GM23338 (cell line): ENCODE data around the gene OR6C68. TPM values are rescaled to one million over a fixed set of nuclear protein-coding genes. Genes with fewer than 3 reads are reported as not detected.

Source experiments
- ATAC-seq: fragments of 200-7000 bp; cut with Tn5 transposase; 3 replicates; pipeline ENCODE4 v1.9.1; 2020
- DNase-seq: peaks from one replicate; pipeline ENCODE4 v3.0.0-alpha.2; 2015; ENCODE audit warnings: low spot score
- H2AFZ ChIP-seq: fragments of 200-600 bp; sonication (generic); 2 replicates; pipeline ENCODE4 v1.8.0; 2016; ENCODE audit warnings: antibody characterized with exemption, mild to moderate bottlenecking, moderate library complexity
- H3F3A ChIP-seq: fragments of 200-600 bp; sonication (generic); replicated peaks from 2 replicates; pipeline ENCODE4 v1.8.0; 2017; ENCODE audit warnings: antibody characterized with exemption, mixed run types, low read depth
- H3K27ac ChIP-seq: fragments of 200-600 bp; sonication (generic); 2 replicates; pipeline ENCODE4 v1.6.1; 2016; ENCODE audit warnings: low read depth
- H3K27me3 ChIP-seq: fragments of 200-600 bp; sonication (generic); 2 replicates; pipeline ENCODE4 v1.8.0; 2016; ENCODE audit warnings: mild to moderate bottlenecking, mixed run types, moderate library complexity; ENCODE audit not compliant: insufficient read depth
- H3K36me3 ChIP-seq: fragments of 200-600 bp; sonication (generic); 2 replicates; pipeline ENCODE4 v1.8.0; 2016; ENCODE audit warnings: mild to moderate bottlenecking; ENCODE audit not compliant: insufficient read depth
- H3K4me1 ChIP-seq: fragments of 200-600 bp; sonication (generic); 2 replicates; pipeline ENCODE4 v1.8.0; 2016; ENCODE audit warnings: mild to moderate bottlenecking, moderate library complexity; ENCODE audit not compliant: insufficient read depth
- H3K4me2 ChIP-seq: fragments of 200-600 bp; sonication (generic); 2 replicates; pipeline ENCODE4 v1.7.1; 2017; ENCODE audit warnings: mixed run types
- H3K4me3 ChIP-seq: fragments of 200-600 bp; sonication (generic); 2 replicates; pipeline ENCODE4 v1.6.1; 2016; ENCODE audit warnings: mixed run types
- H3K79me2 ChIP-seq: fragments of 200-600 bp; sonication (generic); replicated peaks from 2 replicates; pipeline ENCODE4 v1.8.0; 2017; ENCODE audit warnings: mild to moderate bottlenecking; ENCODE audit not compliant: insufficient read depth
- H3K9me2 ChIP-seq: fragments of 200-600 bp; sonication (generic); 2 replicates; pipeline ENCODE4 v1.8.0; 2017; ENCODE audit not compliant: insufficient read depth
- H4K20me1 ChIP-seq: fragments of 200-600 bp; sonication (generic); replicated peaks from 2 replicates; pipeline ENCODE4 v1.8.0; 2017; ENCODE audit warnings: mild to moderate bottlenecking; ENCODE audit not compliant: insufficient read depth
- H3K27ac Mint-ChIP-seq: 2 replicates; pipeline ENCODE4 v1.8.0; 2020; ENCODE audit warnings: inconsistent platforms, mild to moderate bottlenecking, moderate library complexity, mixed read lengths
- H3K27me3 Mint-ChIP-seq: 3 replicates; pipeline ENCODE4 v1.8.0; 2022; ENCODE audit warnings: low read depth, mild to moderate bottlenecking, moderate library complexity, mixed read lengths, inconsistent platforms; ENCODE audit not compliant: insufficient read depth, poor library complexity
- H3K36me3 Mint-ChIP-seq: 3 replicates; pipeline ENCODE4 v1.8.0; 2021; ENCODE audit warnings: low read depth, mild to moderate bottlenecking, inconsistent platforms, moderate library complexity, mixed read lengths
- H3K4me1 Mint-ChIP-seq: 3 replicates; pipeline ENCODE4 v1.8.0; 2020; ENCODE audit warnings: mild to moderate bottlenecking, inconsistent platforms, mixed read lengths
- H3K4me3 Mint-ChIP-seq: 3 replicates; pipeline ENCODE4 v1.8.0; 2021; ENCODE audit warnings: moderate library complexity, mild to moderate bottlenecking, inconsistent platforms, mixed read lengths
- H3K9me3 Mint-ChIP-seq: 3 replicates; pipeline ENCODE4 v1.8.0; 2020; ENCODE audit warnings: moderate library complexity, mild to moderate bottlenecking, inconsistent platforms, mixed read lengths
- CREB1 ChIP-seq: fragments of 250-450 bp; sonication (Bioruptor Pico); IDR thresholded peaks from 2 replicates; pipeline ENCODE4 v1.5.0; 2020; ENCODE audit warnings: low read depth, mild to moderate bottlenecking, moderate library complexity
- CTCF ChIP-seq, 2 experiments: fragments of 200-600 bp in 1 of 2; sonication (generic) in 1 of 2; conservative IDR thresholded peaks; 2 replicates each; pipeline versions ENCODE4 v1.5.1 to v1.6.1; 2016 to 2017; ENCODE audit warnings: antibody characterized with exemption in 2 of 2, low read depth in 2 of 2, mild to moderate bottlenecking in 2 of 2, moderate library complexity in 1 of 2
- EZH2 ChIP-seq: fragments of 200-600 bp; sonication (generic); IDR thresholded peaks from one replicate; pipeline ENCODE4 v1.8.0; 2017; ENCODE audit warnings: antibody characterized with exemption, mild to moderate bottlenecking, low read depth; ENCODE audit not compliant: unreplicated experiment
- EZH2phosphoT487 ChIP-seq: fragments of 200-600 bp; sonication (generic); IDR thresholded peaks from one replicate; pipeline ENCODE4 v1.8.1; 2018; ENCODE audit warnings: antibody characterized with exemption; ENCODE audit not compliant: unreplicated experiment
- JUNB ChIP-seq: IDR thresholded peaks from one replicate; pipeline ENCODE4 v1.6.1; 2016; ENCODE audit warnings: antibody characterized with exemption; ENCODE audit not compliant: unreplicated experiment
- NANOG ChIP-seq: IDR thresholded peaks from 2 replicates; pipeline ENCODE4 v1.6.1; 2016; ENCODE audit warnings: antibody characterized with exemption, borderline replicate concordance
- POLR2AphosphoS5 ChIP-seq: IDR thresholded peaks from 2 replicates; pipeline ENCODE4 v1.6.1; 2016; ENCODE audit warnings: antibody characterized with exemption, low read depth
- REST ChIP-seq: IDR thresholded peaks from one replicate; pipeline ENCODE4 v1.6.1; 2018; ENCODE audit warnings: antibody characterized with exemption; ENCODE audit not compliant: unreplicated experiment
- STAT1 ChIP-seq: IDR thresholded peaks from one replicate; pipeline ENCODE4 v1.6.1; 2016; ENCODE audit warnings: antibody characterized with exemption; ENCODE audit not compliant: unreplicated experiment
- ZNF114 ChIP-seq: fragments of 250-450 bp; sonication (Bioruptor Pico); IDR thresholded peaks from 2 replicates; pipeline ENCODE4 v1.5.0; 2020; ENCODE audit warnings: mild to moderate bottlenecking, moderate library complexity
- ZNF331 ChIP-seq: fragments of 250-450 bp; sonication (Bioruptor Pico); IDR thresholded peaks from 2 replicates; pipeline ENCODE4 v1.5.0; 2020; ENCODE audit warnings: low read depth, mild to moderate bottlenecking, moderate library complexity
- ZNF462 ChIP-seq: fragments of 250-450 bp; sonication (Bioruptor Pico); IDR thresholded peaks from 2 replicates; pipeline ENCODE4 v1.5.0; 2020; ENCODE audit warnings: mild to moderate bottlenecking, moderate library complexity
- polyA plus RNA-seq: library from polyadenylated mRNA; unstranded; fragments of >200 nt; fragmentation: Nextera tagmentation; extraction: Ambion mirVana; gene quantifications from 2 replicates; pipeline ENCODE4 v1.2.1, GENCODE V29; 2016
- total RNA-seq: library from RNA; depleted of rRNA; stranded (reverse); fragments of >200 nt; shearing (Covaris generic); gene quantifications from 2 replicates; pipeline ENCODE4 v1.2.3, GENCODE V29; 2014
- TF ChIP-seq, protein P1 (sequence below): IDR thresholded peaks from 2 replicates; pipeline ENCODE4 v1.6.1; 2016; ENCODE audit warnings: antibody characterized with exemption

The OR6C68 gene
- total and polyA plus RNA-seq, 2 experiments from 2014 or later = not detected

GRCh38 chr12:55499231-55499630 is 7.1 kb downstream of the OR6C68 start:
- ATAC-seq (no peak), DNase-seq (no peak)
- no peaks in the 10 kb centered on the region for H3K9me3 Mint-ChIP-seq
- Histone ChIP-seq H3K4me3 (no peak overlapping the region), H3K27ac (no peak overlapping the region), H3K9me2 (no peaks in the 10 kb centered on the region), H3K79me2 (no peaks in the 10 kb centered on the region), H3F3A (no peaks in the 10 kb centered on the region), H3K27me3 (no peaks in the 10 kb centered on the region), H3K4me2 (no peak overlapping the region), H2AFZ (peak overlapping the region; percentile 64; the same call in 1 of the 2 replicates), H3K4me1 (no peaks in the 10 kb centered on the region), H3K36me3 (no peaks in the 10 kb centered on the region), H4K20me1 (no peaks in the 10 kb centered on the region)
- no peaks in the 10 kb centered on the region for H3K27me3 Mint-ChIP-seq
- no peak for TF ChIP-seq POLR2AphosphoS5
- TF ChIP-seq STAT1 = no peak
- TF ChIP-seq ZNF331 (CRISPR knock-in tag) = no peak
- no peak for TF ChIP-seq EZH2phosphoT487
- TF ChIP-seq, protein P1, sequence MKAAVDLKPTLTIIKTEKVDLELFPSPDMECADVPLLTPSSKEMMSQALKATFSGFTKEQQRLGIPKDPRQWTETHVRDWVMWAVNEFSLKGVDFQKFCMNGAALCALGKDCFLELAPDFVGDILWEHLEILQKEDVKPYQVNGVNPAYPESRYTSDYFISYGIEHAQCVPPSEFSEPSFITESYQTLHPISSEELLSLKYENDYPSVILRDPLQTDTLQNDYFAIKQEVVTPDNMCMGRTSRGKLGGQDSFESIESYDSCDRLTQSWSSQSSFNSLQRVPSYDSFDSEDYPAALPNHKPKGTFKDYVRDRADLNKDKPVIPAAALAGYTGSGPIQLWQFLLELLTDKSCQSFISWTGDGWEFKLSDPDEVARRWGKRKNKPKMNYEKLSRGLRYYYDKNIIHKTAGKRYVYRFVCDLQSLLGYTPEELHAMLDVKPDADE = no peak
- no peak for TF ChIP-seq EZH2
- TF ChIP-seq NANOG = no peak
- TF ChIP-seq JUNB = no peak
- TF ChIP-seq REST = no peak
- no peak for TF ChIP-seq CREB1 (CRISPR knock-in tag)
- no peak for TF ChIP-seq ZNF462
- no peak for TF ChIP-seq CTCF (conservative IDR thresholded peaks at IDR 0.05; ENCODE audit: low read depth in 2 of 2)
- TF ChIP-seq ZNF114 (CRISPR knock-in tag) = no peak
- H3K27ac Mint-ChIP-seq = no peak overlapping the region
- no peaks in the 10 kb centered on the region for H3K36me3 Mint-ChIP-seq
- no peaks in the 10 kb centered on the region for H3K4me1 Mint-ChIP-seq
- H3K4me3 Mint-ChIP-seq = no peak overlapping the region
